HCT116 (cell line): ENCODE measurements around the gene RAI14. TPM values are rescaled to one million over a fixed set of nuclear protein-coding genes. Genes with fewer than 3 reads are reported as not detected.

Experiments
- ATAC-seq: fragments of 200-7000 bp; cut with Tn5 transposase; 2 replicates; pipeline ENCODE4 v1.9.1; 2020; ENCODE audit warnings: mild to moderate bottlenecking, moderate library complexity
- BruUV-seq: library from RNA; stranded (reverse); fragments of 400-500 nt; replicated peaks from 2 replicates; lab custom pipeline; 2021; lab: Mats Ljungman, UMichigan
- CTCF ChIA-PET: fragments of 300-600 bp; sonication (Branson Sonifier 250); formaldehyde crosslinking; loops from one replicate; lab custom pipeline; 2021; ENCODE audit warnings: antibody characterized with exemption; lab: Charles Lee
- POLR2A ChIA-PET: fragments of 300-600, 350-600 bp; sonication (Branson Sonifier 250); formaldehyde crosslinking; loops from one replicate; lab custom pipeline; 2021; ENCODE audit warnings: antibody characterized with exemption; lab: Charles Lee
- RAD21 ChIA-PET, 2 experiments: fragments of 300-600 bp; sonication (Branson Sonifier 250); formaldehyde crosslinking; loops; one replicate each; lab custom pipeline; 2023; ENCODE audit warnings: low total read pairs in 2 of 2; ENCODE audit not compliant: uncharacterized antibody in 2 of 2, unreplicated experiment in 2 of 2, low non-redundant PET in 1 of 2; lab: Charles Lee
- DNase-seq: peaks from one replicate; pipeline ENCODE4 v3.0.0-alpha.2; 2010; ENCODE audit warnings: low read depth, low spot score
- H2AFZ ChIP-seq: fragments of 200-600 bp; shearing (Covaris generic), sonication (generic); 2 replicates; pipeline ENCODE4 v1.6.1; 2017; ENCODE audit warnings: low read depth, mixed run types, mixed read lengths, antibody characterized with exemption, low read length; ENCODE audit not compliant: poor library complexity, severe bottlenecking
- H3K27ac ChIP-seq: 2 replicates; pipeline ENCODE4 v1.5.1; 2012; ENCODE audit warnings: low read depth, low read length
- H3K27me3 ChIP-seq: fragments of 200-600 bp; sonication (generic); 2 replicates; pipeline ENCODE4 v1.6.1; 2016; ENCODE audit warnings: mixed run types, low read length, mixed read lengths; ENCODE audit not compliant: insufficient read depth
- H3K36me3 ChIP-seq, 2 experiments: fragments of 200-500 bp in 1 of 2; fragments of 200-600 bp in 1 of 2; sonication (Bioruptor generic) in 1 of 2; sonication (generic) in 1 of 2; 2 replicates each; pipeline versions ENCODE4 v1.5.1 to v1.6.1; 2014 to 2016; ENCODE audit warnings: low read length in 2 of 2, inconsistent platforms in 1 of 2, mixed read lengths in 1 of 2, mixed run types in 1 of 2; ENCODE audit not compliant: insufficient read depth in 2 of 2, control insufficient read depth in 1 of 2
- H3K4me1 ChIP-seq, 2 experiments: fragments of 200-600 bp in 1 of 2; sonication (generic) in 1 of 2; 2 replicates each; pipeline versions ENCODE4 v1.5.1 to v1.6.1; 2012 to 2017; ENCODE audit warnings: low read length in 2 of 2, inconsistent platforms in 1 of 2, mild to moderate bottlenecking in 1 of 2, mixed read lengths in 1 of 2, mixed run types in 1 of 2, moderate library complexity in 1 of 2; ENCODE audit not compliant: insufficient read depth in 2 of 2, control insufficient read depth in 1 of 2
- H3K4me2 ChIP-seq: fragments of 200-600 bp; sonication (generic); 2 replicates; pipeline ENCODE4 v1.6.1; 2017; ENCODE audit warnings: mixed run types, low read length, mixed read lengths
- H3K4me3 ChIP-seq, 2 experiments: fragments of 200-600 bp in 1 of 2; sonication (generic) in 1 of 2; replicated peaks in 1 of 2; 2 replicates each; pipeline ENCODE4 v1.5.1; 2011 to 2016; ENCODE audit warnings: low read length in 2 of 2, control low read depth in 1 of 2, low read depth in 1 of 2, mild to moderate bottlenecking in 1 of 2, mixed read lengths in 1 of 2, mixed run types in 1 of 2
- H3K79me2 ChIP-seq: fragments of 200-600 bp; sonication (generic); 2 replicates; pipeline ENCODE4 v1.6.1; 2017; ENCODE audit warnings: mild to moderate bottlenecking, mixed run types, low read length, moderate library complexity, mixed read lengths; ENCODE audit not compliant: insufficient read depth
- H3K9ac ChIP-seq: fragments of 200-600 bp; sonication (generic); 2 replicates; pipeline ENCODE4 v1.6.1; 2016; ENCODE audit warnings: low read length, mixed read lengths
- H3K9me2 ChIP-seq: fragments of 200-600 bp; sonication (generic), shearing (Covaris generic); 2 replicates; pipeline ENCODE4 v1.6.1; 2017; ENCODE audit warnings: mixed run types, mild to moderate bottlenecking, moderate library complexity; ENCODE audit not compliant: insufficient read depth
- H3K9me3 ChIP-seq, 2 experiments: fragments of 200-500 bp in 1 of 2; fragments of 200-600 bp in 1 of 2; sonication (Bioruptor generic) in 1 of 2; sonication (generic) in 1 of 2; 2 replicates each; pipeline ENCODE4 v1.6.1; 2014 to 2017; ENCODE audit warnings: low read length in 2 of 2, mixed read lengths in 2 of 2, inconsistent platforms in 1 of 2, low read depth in 1 of 2, mild to moderate bottlenecking in 1 of 2, mixed run types in 1 of 2, moderate library complexity in 1 of 2; ENCODE audit not compliant: control insufficient read depth in 1 of 2, insufficient read depth in 1 of 2
- H4K20me1 ChIP-seq: fragments of 200-600 bp; sonication (generic), shearing (Covaris generic); 2 replicates; pipeline ENCODE4 v1.6.1; 2017; ENCODE audit warnings: mixed run types, mild to moderate bottlenecking, moderate library complexity; ENCODE audit not compliant: insufficient read depth
- CBX3 ChIP-seq: IDR thresholded peaks from 2 replicates; pipeline ENCODE4 v1.6.1; 2012; ENCODE audit warnings: low read depth
- CTCF ChIP-seq, 3 experiments: fragments of 200-600 bp in 1 of 3; sonication (generic) in 1 of 3; IDR thresholded peaks in 2 of 3; conservative IDR thresholded peaks in 1 of 3; 2 replicates each; pipeline ENCODE4 v1.5.1; 2012 to 2017; ENCODE audit warnings: low read depth in 2 of 3, low read length in 2 of 3, antibody characterized with exemption in 1 of 3, borderline replicate concordance in 1 of 3, control low read depth in 1 of 3, mild to moderate bottlenecking in 1 of 3, mixed read lengths in 1 of 3, mixed run types in 1 of 3, moderate library complexity in 1 of 3; ENCODE audit not compliant: insufficient read depth in 1 of 3
- EGR1 ChIP-seq: IDR thresholded peaks from 2 replicates; pipeline ENCODE4 v1.6.1; 2012; ENCODE audit warnings: low read depth
- EZH2 ChIP-seq: fragments of 200-600 bp; sonication (generic); IDR thresholded peaks from 2 replicates; pipeline ENCODE4 v1.6.1; 2017; ENCODE audit warnings: antibody characterized with exemption, mixed run types
- POLR2A ChIP-seq: IDR thresholded peaks from 2 replicates; pipeline ENCODE4 v1.7.0; 2011; ENCODE audit warnings: borderline replicate concordance; ENCODE audit not compliant: insufficient read depth, insufficient read length; ENCODE audit errors: extremely low read depth
- RAD21 ChIP-seq: IDR thresholded peaks from 2 replicates; pipeline ENCODE4 v1.6.1; 2012; ENCODE audit warnings: low read depth, mild to moderate bottlenecking
- SRF ChIP-seq: IDR thresholded peaks from 2 replicates; pipeline ENCODE4 v1.6.1; 2012; ENCODE audit warnings: low read depth
- YY1 ChIP-seq: IDR thresholded peaks from 2 replicates; pipeline ENCODE4 v1.6.1; 2011; ENCODE audit warnings: low read length, low read depth, moderate library complexity, mild to moderate bottlenecking; ENCODE audit not compliant: insufficient replicate concordance; ENCODE audit errors: extremely low read depth
- ZFX ChIP-seq: fragments of 450-650 bp; IDR thresholded peaks from 2 replicates; pipeline ENCODE4 v1.6.1; 2017
- ZNF274 ChIP-seq: fragments of 200-500 bp; sonication (Bioruptor generic); IDR thresholded peaks from 2 replicates; pipeline ENCODE4 v1.6.1; 2014; ENCODE audit warnings: mild to moderate bottlenecking, low read depth, low read length, inconsistent platforms
- intact Hi-C: fragments of 100-400 bp; cut with micrococcal nuclease; formaldehyde crosslinking; loops from 2 replicates; pipeline ENCODE4 v1.10.0; 2022
- total RNA-seq: library from RNA; stranded (reverse); gene quantifications from one replicate; pipeline ENCODE4 v1.2.1, GENCODE V29; 2021; ENCODE audit not compliant: unreplicated experiment
- TF ChIP-seq, protein P1 (sequence below): IDR thresholded peaks from 2 replicates; pipeline ENCODE4 v1.6.1; 2012

RAI14 gene
- total RNA-seq, 1 experiment from 2014 or later = 47.9 TPM

DNA sequence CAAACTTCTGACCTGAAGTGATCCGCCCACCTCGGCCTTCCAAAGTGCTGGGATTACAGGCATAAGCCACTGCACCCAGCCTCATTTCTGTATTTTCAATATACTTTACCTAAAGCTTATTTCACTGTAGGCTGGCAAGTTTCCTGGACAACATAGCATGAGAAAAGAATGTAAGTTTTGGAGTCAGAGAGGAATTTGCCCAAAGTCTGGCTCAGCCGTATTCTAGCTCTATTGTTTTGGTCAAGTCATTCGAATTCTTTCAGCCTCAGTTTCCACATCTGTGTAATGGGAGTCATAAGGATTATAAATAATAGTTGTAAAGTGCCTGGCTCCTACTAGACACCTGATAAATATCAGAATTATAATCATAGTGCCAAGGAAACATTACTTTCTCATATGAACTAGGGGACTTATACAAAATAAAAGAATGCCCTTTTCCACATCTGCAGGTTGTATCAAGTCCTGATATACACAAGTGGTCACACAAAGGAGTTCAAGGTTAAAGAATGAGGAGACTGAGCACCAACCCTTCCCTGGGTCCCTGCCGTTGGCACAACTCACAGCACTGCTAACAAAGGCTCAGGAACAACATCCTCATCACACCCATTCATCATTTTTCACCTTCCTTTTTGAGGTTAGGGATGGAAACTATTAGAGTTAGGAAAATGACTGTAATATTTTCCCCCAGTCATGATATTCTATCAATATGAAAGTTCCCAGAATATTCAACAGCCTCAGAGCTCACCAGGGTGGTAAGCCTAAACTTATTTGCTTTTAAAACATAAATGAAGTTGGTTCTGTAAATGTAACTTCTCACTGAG lies 34.6 kb upstream of the RAI14 start (continued):
- TF ChIP-seq POLR2A (no peak), CTCF (IDR thresholded peaks at IDR 0.05 in 2 of 3, conservative IDR thresholded peaks at IDR 0.05 in 1 of 3; ENCODE audit: borderline replicate concordance in 1 of 3, insufficient read depth in 1 of 3, low read depth in 2 of 3, low read length in 2 of 3) (no peak), RAD21 (no peak), EZH2 (no peak), EGR1 (no peak), ZNF274 (no peak), SRF (no peak), CBX3 (no peak)
- TF ChIP-seq, protein P1, sequence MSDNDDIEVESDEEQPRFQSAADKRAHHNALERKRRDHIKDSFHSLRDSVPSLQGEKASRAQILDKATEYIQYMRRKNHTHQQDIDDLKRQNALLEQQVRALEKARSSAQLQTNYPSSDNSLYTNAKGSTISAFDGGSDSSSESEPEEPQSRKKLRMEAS = no peak

GRCh38 chr5:34622098-34622400 lies 34.1 kb upstream of the RAI14 start:
- no peaks in the 10 kb centered on the region for H3K4me1 ChIP-seq
- BruUV-seq = no TSS peak
- H3K4me2 ChIP-seq = no peak overlapping the region
- TF ChIP-seq EZH2 (no peak), CTCF (IDR thresholded peaks at IDR 0.05 in 2 of 3, conservative IDR thresholded peaks at IDR 0.05 in 1 of 3; ENCODE audit: borderline replicate concordance in 1 of 3, insufficient read depth in 1 of 3, low read depth in 2 of 3, low read length in 2 of 3) (no peak), EGR1 (no peak), SRF (no peak), ZFX (no peak), POLR2A (no peak), YY1 (no peak)
- TF ChIP-seq, all 23 proteins: peak for 0
- no peaks in the 10 kb centered on the region for H3K79me2 ChIP-seq
- no peak overlapping the region for H3K4me3 ChIP-seq
- no peaks in the 10 kb centered on the region for H3K36me3 ChIP-seq
- ChIA-PET CTCF (interaction anchor here (0.6 kb wide), 1 partner anchor 101 kb away, joined by 3 read pairs; no protein-coding TSS in a partner anchor), RAD21 (no interaction called here), POLR2A (no interaction called here)
- ATAC-seq (no peak), DNase-seq (no peak)
- H3K9me2 ChIP-seq = no peaks in the 10 kb centered on the region
- no peaks in the 10 kb centered on the region for H3K27me3 ChIP-seq
- H4K20me1 ChIP-seq = no peaks in the 10 kb centered on the region
- no peaks in the 10 kb centered on the region for H3K9me3 ChIP-seq
- H3K9ac ChIP-seq = no peak overlapping the region
- intact Hi-C loops = no loop called here
- no peak overlapping the region for H3K27ac ChIP-seq
- no peak overlapping the region for H2AFZ ChIP-seq
